Measurements from ENCODE around the gene LEUTX.

Gene LEUTX

GRCh38 chr19:39820696-39821095 lies 42.0 kb downstream of the LEUTX start:
- DNase-seq (ENCODE audit: low read depth in 2 of 2, low spot score in 1 of 2) = no peak

- DNase-seq (ENCODE audit: low read depth in 2 of 2, low spot score in 1 of 2) = no peak
Measured at GRCh38 chr19:39823686-39824085, 45.0 kb downstream of the LEUTX start.

GRCh38 chr19:39824143-39825092 lies 45.8 kb downstream of the LEUTX start:
- DNase-seq (ENCODE audit: low read depth in 2 of 2, low spot score in 1 of 2) = peak; percentile 66 to 72

GRCh38 chr19:39825093-39825463 lies 46.4 kb downstream of the LEUTX start:
- DNase-seq (ENCODE audit: low read depth in 2 of 2, low spot score in 1 of 2) = no peak

GRCh38 chr19:39825531-39826076 lies 47.0 kb downstream of the LEUTX start:
- no peak for DNase-seq (ENCODE audit: low read depth in 2 of 2, low spot score in 1 of 2)

- no peak for DNase-seq (ENCODE audit: low read depth in 2 of 2, low spot score in 1 of 2)
Measured at GRCh38 chr19:39826311-39826945, 47.8 kb downstream of the LEUTX start.

GRCh38 chr19:39827216-39827615 lies 48.6 kb downstream of the LEUTX start:
- DNase-seq (ENCODE audit: low read depth in 2 of 2, low spot score in 1 of 2) = no peak

GRCh38 chr19:39828015-39828653 lies 49.5 kb downstream of the LEUTX start:
- no peak for DNase-seq (ENCODE audit: low read depth in 2 of 2, low spot score in 1 of 2)

- DNase-seq (ENCODE audit: low read depth in 2 of 2, low spot score in 1 of 2) = no peak
Measured at GRCh38 chr19:39828654-39829032, 50.0 kb downstream of the LEUTX start.

GRCh38 chr19:39829702-39830275 lies 51.1 kb downstream of the LEUTX start:
- DNase-seq (ENCODE audit: low read depth in 2 of 2, low spot score in 1 of 2) = no peak

- DNase-seq (ENCODE audit: low read depth in 2 of 2, low spot score in 1 of 2) = no peak
Measured at GRCh38 chr19:39830406-39830805, 51.8 kb downstream of the LEUTX start.

- DNase-seq (ENCODE audit: low read depth in 2 of 2, low spot score in 1 of 2) = no peak
Measured at GRCh38 chr19:39830847-39831246, 52.2 kb downstream of the LEUTX start.

GRCh38 chr19:39831679-39832078 lies 53.0 kb downstream of the LEUTX start:
- no peak for DNase-seq (ENCODE audit: low read depth in 2 of 2, low spot score in 1 of 2)

- no peak for DNase-seq (ENCODE audit: low read depth in 2 of 2, low spot score in 1 of 2)
Measured at GRCh38 chr19:39832341-39833083, 53.9 kb downstream of the LEUTX start.

- no peak for DNase-seq (ENCODE audit: low read depth in 2 of 2, low spot score in 1 of 2)
Measured at GRCh38 chr19:39833160-39833463, 54.5 kb downstream of the LEUTX start.

- DNase-seq (ENCODE audit: low read depth in 2 of 2, low spot score in 1 of 2) = peak; percentile 95
Measured at GRCh38 chr19:39833464-39834286, 55.0 kb downstream of the LEUTX start, which contains the start of gene DYRK1B. TSS of gene DYRK1B (minus strand) at chr19:39834162. CDS start at chr19:39831867, 2,295 bp downstream.

GRCh38 chr19:39834287-39834841 lies 55.7 kb downstream of the LEUTX start:
- DNase-seq (ENCODE audit: low read depth in 2 of 2, low spot score in 1 of 2) = no peak
